Measurements from ENCODE around the gene ZKSCAN5.
"Not testable (repeated sequence)": the region's sequence is repeated elsewhere in the genome, so short reads cannot be mapped to it uniquely, and the experiment has no call there.

ZKSCAN5 gene

DNA sequence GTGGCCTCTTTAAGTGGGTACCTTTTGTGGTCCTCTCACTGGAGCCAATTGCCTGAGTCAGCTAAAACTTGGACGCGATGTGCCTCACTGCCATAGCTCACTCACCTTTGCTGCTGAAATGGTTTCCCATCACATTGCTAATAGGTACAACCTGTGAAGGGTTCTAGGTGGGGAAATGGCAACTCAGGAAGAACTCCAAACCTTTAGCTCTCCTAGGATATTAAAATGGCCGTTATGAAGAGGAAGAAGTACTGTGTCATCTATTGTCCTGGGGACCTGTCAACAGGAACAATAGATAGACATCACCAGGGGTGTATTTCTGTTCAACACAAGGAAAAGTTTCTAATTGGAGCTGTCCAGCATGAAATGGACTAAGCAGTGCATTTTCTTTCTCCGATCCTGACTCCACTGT lies 52.7 kb downstream of the ZKSCAN5 start:
- no peak for DNase-seq

DNA sequence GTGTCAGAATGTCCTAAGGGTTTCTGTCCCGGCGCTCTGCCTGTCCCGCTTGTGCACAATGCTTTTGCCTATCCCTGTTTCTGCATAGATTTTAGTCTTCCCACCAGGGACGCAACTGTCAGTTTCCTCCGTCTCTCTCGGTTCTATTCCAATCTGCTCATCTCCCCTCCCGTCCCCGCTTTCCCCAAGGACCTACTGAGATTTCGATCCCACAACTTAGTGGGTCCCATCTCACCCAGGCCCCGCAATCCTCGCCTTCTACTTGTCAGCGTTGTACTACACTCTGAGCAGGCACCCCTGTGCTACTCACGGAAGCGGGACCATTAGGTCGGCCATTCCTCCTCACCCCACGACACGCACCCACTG lies 53.5 kb downstream of the ZKSCAN5 start:
- no peak for DNase-seq

DNA sequence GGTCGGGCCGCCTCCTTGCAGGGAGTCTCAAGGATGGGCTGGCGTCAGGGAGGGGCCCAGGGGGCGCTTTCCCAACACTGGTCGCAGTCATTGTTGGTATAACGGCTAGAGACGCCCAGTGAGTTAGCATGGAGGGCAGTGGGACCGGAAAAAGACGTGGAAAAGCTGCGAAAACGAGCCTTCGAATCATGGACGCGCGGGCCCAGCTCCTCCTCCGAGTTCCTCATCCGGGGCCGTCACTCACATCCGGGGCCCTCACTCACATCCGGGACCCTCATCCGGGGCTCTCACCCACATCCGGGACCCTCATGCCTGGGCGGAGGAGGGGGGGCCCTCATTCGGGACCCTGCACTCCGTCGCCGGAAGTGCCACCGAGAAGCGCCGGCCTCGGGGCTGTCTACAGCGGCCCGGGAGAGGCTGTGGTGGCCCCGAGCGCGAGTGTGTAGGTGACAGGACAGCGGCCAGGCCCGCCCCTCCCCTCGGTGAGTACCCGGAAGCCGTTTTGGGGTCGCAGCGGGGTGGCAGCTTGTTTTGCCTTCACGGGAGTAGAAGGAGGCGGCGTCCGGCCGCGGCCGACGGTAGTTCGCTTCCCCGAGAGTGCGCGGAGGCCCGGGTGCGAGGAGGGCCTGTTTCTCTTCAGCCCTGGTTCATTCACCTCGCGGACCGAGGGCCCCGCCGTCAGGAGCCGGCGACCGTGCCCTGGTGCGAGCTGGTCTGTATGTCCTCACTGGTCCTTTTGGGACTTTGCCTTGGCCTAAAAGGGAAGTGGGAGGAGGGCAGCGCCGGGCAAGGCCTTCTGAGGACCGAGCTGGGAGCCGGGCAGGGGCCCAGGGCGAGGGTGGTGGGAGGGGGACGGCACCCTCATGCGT lies 54.1 kb downstream of the ZKSCAN5 start, which contains the start of gene ZNF655:
Gene ZNF655, plus strand, starts transcription at position 337 of the 869 bp plus-strand sequence. CDS start 1,918 bp downstream, outside the sequence.
- peak; percentile 91 for DNase-seq

DNA sequence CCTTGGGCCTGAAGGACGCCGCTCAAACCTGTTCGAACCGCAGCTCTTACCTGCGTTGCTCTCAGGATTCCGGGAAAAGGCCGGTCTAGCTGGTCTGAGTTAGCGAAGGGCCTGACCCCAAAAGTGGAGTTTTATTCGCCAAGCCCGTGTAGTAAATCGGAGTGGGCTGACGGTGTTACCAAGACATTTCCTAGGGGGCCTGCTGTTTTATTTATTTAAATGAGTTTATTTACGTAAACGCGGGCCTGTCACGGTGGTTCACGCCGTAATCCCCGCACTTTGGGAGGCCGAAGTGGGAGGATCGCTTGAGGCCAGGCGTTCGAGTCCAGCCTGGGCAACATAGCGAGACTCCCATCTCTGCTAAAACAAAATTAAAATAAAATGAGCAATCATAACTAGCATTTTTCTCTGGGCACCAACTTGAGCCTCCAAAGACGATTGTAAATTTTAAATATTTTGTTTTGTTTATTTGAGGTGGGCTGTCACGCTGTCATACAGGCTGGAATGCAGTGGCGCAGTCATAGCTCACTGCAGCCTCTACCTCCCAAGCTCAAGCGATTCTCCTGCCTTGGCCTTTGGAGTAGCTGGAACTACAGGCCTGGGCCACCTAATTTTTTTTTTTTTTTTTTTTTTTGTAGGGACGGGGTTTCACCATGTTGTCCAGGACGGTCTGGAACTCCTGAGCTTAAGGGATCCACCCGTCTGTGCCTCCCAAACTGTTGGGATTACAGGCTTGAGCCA lies 54.9 kb downstream of the ZKSCAN5 start:
- DNase-seq = no peak

DNA sequence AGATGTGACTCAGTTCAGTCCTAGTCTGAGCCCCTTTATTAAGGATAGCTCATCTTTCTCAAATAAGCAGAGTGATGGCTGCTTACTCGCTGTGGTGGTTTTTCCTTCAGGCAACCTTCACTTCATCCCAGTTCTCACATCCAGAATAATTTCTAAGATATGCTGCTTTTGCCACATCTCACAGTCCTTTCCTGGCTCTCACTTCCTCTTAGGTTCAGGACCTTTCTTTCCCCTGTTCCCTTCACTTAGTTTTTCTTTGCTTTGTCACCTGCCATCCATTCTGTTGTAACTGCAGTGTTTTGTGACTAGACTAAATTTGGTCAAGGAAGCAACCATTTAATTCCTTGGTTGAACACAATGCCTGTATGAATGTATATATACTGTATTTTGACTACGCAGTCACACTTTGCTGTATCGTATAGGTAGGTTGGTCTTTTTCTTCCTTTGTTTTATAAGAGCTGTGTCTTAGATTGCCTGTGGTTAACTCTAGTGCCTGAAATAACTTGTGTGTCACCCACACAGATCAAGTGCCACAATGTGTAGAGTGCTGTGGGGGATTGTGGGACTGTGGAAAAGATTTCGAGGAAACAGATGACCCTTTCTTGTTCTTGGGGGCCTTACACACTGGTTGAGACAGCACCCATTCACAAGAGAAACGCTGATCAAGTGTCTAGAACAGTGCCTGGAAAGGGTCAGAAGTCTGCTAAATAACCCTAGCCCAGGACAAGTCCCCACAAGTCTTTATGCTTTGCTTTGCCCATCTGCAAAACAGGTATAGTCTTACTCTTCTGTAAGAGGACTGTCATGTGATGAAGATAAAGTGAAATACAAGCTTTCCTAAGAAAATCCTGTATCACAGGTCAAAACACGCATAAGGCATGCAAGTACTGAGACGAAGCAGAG lies 56.6 kb downstream of the ZKSCAN5 start:
- no peak for DNase-seq

DNA sequence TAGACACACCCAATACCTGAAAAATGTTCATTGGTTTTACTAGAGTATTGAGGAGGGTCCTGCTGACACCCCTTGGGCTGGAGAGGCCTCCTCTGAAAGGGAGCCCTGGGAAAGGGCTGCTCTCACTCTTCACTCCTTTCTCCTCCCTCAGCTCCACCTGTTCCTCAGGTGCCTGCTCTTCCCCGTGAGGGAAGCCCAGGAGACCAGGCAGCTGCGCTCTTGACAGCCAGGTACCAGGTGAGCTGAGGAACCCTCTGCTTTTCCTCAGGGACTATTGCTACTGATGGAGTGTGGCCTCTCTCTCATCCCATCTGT lies 57.2 kb downstream of the ZKSCAN5 start:
- DNase-seq = no peak

DNA sequence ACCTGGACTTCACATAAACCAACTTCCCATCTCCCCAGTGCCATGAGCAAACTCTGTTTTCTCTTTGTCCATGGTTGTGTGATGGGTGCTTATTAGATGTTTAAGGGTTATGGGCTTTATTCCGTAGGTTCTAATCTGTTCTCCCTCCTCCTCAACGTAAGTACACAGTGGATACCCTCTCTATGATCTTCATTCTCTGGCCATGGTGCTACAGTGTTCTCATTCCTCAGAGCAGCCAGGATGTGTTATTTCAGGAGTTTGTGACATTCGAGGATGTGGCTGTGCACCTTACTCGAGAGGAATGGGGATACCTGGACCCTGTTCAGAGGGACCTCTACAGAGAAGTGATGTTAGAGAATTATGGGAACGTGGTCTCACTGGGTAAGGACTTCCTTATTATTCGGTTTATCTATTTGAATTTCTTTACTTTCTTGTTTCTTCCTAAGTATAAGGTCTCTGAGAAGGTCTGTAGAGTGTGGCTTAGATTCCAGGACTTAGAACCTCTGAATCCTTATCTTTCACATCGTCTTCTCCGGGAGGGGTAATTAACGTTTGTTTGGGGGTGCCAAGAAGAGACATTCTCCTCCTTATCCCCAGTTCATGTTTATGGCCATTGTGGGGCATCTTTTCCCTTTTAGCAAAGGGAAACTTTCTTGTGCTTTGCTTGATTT lies 57.8 kb downstream of the ZKSCAN5 start:
- no peak for DNase-seq

DNA sequence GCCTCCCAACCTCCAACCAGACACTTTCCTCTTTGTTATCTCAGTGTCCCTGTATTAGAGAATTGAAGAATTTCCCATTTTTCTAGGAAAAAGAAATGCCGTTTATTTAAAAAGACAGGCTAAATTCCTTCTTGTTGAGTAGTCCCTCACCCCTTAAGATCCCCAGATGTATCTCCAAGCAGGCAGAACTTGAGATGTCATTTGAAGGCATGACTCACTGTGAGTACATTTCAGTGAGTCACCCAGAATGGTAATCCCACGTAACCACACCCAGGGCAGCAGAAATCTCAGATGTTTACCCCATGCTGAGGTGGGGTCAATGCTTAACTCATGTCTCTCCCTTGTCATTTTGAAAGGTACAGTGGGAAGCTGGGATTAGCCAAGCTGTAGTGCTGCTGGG lies 58.4 kb downstream of the ZKSCAN5 start:
- DNase-seq = peak; percentile 43

DNA sequence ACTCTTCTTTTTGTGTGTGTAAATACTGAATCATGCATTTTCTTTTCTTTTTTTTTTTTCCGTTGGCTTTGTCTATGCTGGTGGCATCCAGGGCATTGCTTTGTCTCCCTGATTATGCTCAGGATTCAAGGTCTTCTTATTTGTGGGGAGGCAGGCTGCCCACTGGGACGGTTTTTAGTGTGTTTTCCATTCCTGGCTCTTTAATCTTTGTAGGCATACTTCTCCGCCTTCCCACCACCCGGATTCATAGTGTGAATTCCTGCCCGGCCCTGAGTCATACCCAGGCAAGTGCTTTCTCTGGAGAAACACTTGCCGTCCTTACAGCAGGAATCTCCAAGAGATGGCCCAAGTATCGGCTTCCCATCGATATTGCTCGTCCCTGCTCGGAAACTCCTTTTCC lies 59.2 kb downstream of the ZKSCAN5 start:
- no peak for DNase-seq

DNA sequence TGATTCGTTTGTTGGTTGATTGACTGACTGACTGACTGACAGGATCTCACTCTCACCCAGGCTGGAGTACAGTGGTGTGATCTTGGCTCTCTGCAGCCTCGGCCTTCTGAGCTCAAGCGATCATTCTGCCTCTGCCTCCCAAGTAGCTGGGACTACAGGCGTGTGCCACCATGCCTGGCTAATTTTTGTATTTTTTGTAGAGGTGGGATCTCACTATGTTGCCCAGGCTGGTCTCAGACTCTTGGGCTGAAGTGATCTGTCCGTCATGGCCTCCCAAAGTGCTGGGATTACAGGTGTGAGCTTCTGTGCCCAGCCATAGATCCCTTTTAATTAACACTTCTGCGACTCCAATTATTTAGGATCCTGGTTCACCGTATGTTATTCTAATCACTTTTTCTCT lies 64.3 kb downstream of the ZKSCAN5 start:
- DNase-seq = not testable (repeated sequence)

DNA sequence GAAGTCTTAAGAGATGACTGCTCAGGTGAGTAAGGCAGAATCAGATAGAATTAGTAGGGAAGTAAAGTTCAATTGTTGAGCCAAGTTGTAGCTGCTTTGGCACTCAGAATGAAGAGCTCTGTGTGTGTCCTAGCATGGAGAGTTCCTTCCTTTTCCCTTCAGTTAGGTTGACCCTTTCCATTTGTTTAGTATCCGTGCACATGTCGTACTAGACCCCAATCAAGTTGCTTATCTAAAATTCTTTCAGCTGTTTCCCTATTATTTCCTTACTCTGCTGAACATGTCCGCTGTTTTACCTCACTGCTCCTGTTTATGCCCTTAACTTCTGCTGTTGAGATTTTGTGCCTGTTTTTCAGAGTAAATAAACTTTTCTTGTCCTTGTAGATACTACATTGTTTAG lies 67.3 kb downstream of the ZKSCAN5 start:
- DNase-seq = no peak

DNA sequence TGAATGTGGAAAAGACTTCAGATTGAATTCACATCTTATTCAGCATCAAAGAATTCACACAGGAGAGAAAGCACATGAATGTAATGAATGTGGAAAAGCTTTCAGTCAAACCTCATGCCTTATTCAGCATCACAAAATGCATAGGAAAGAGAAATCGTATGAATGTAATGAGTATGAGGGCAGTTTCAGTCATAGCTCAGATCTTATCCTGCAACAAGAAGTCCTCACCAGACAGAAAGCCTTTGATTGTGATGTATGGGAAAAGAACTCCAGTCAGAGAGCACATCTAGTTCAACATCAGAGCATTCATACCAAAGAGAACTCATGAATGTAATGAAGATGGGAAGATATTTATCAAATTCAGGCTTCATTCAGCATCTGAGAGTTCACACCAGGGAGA lies 68.8 kb downstream of the ZKSCAN5 start:
- no peak for DNase-seq

DNA sequence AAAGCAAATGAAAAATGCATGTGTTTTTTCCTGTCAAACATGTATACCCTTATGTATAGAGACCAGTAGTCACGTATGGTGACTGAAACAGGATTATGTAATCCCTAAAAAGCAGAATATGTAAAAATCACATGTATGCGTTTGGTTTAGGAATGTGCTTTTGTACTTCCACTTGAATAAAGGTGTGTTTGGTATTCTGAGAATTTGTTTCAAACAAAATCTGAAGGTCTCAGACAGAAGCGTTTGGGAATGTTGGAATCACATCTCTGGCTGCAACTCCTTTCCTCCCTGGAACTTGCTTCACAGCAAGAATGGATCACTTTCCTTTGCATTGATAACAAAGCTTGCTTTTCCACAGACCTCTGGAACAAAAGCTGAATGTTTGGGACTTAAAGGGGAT lies 71.8 kb downstream of the ZKSCAN5 start:
- DNase-seq = no peak

DNA sequence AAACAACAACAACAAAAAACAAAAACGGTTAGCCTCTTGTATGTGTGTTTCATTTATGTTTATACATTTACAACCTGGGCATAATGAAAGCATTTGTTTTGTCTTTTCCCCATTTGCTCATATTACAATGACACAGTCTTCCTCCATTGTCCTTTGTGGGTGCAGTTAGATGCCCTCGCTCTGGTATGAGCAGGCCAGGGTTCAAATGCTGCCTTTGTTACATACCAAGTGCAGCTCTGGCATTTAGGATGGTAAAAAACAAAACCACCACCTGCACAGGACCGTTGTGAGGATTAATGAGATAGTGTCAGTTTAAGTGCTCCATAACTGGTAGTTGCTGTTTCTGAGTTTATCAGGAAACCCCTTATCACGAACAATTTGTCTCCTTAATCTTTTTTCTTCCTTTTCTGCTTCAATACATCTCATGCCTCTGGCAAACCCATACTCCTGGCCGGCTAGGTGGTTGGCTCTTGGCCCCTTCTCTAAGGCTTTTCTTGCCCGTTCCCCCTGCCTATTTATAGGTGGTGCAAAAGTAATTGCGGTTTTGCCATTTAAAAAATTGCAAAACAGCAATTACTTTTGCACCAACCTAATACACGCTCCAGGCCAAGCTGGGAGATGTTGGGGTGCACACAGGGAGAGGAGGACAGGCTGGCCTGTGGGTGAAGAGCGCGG lies 75.0 kb downstream of the ZKSCAN5 start:
- DNase-seq = no peak

DNA sequence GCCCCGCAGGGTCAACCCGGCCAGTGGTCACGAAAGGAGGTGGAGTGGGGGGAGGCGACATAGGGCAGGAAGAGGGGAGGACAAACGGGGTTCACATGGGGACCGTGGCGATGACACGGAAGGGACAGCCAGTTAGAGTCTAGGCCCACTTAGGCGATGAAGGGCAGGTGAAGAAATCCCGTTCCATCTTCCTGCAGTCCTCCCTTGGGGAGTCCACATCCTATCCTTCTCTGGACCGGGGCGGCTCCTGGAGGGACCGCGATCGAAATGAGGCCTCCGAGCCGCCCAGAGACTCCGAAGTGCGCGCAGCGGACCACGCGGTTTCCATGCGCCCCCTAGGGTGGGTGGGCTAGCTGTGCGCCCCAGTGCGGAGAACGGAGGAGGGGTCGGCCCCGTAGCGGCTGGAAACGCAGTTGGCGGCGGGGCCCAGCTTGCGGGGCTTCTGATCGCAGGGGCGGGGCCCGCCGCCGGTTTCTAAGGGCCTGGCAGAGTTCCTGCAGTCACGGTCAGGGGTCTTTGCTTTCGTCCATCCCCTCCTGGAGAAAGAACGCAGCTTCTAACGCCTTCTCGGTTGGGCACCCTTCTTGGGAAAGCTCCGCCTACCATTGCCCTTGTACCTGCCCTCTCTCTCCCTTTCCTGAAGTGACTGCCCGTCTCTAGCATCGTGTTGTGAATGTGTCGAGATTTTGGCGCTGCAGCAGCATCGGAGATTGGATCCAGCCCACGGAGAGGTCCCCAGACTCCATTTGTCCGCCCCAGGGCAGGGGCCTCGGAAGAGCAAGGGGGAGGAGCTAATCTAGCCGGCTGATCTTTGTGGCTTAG lies 75.7 kb downstream of the ZKSCAN5 start:
- DNase-seq = peak; percentile 77

DNA sequence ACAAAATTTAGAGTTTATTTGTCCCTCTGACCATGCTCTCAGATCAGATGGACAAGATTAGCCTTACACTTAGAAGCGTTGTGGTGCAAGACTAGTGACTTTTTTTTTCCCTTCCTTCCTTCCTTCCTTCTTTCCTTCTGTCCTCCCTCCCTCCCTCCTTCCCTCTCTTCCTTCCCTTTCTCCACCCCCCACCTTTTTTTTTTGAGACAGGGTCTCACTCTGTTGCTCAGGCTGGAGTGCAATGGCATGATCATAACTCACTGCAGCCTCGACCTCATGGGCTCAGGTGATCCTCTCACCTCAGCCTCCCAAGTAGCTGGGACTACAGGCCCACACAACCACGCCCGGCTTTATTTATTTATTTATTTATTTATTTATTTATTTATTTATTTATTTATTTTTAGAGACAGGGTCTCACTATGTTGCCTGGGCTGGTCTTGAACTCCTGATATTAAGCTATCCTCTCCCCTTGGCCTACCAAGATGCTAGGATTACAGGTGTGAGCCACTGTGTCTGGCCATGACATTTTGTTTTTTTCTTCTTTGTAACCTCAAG lies 76.4 kb downstream of the ZKSCAN5 start:
- not testable (repeated sequence) for DNase-seq

All from activated CD8-positive, alpha-beta memory T cell treated with anti-CD3 and anti-CD28 coated beads, Interleukin-2, amount 50 U/mL, for 4 hours (primary cell).